ENCODE data around the gene DCAF15. TPM values are rescaled to one million over a fixed set of nuclear protein-coding genes. Genes with fewer than 3 reads are reported as not detected.

Gene DCAF15
- total RNA-seq, 1 donor from 2014 or later: 35.0 TPM

DNA sequence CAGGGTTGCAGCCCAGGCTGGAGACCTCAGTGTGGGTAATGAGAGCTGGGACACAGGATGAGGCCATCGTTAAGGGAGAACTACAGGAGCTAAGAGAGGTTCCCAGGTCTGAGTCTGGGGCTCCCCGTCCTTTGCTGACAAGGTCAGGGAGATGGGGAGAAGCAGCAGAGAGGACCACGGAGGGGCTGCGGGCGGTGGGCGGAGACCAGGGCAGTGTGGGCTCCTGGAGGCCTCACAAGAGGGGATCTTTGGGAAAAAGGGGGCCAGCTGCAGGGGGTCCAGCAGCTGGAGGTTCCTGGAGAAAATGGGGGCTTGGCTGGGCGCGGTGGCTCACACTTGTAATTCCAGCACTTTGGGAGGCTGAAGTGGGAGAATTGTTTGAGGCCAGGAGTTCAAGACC, 37.8 kb downstream of the DCAF15 start:
- TF ChIP-seq, protein P1, sequence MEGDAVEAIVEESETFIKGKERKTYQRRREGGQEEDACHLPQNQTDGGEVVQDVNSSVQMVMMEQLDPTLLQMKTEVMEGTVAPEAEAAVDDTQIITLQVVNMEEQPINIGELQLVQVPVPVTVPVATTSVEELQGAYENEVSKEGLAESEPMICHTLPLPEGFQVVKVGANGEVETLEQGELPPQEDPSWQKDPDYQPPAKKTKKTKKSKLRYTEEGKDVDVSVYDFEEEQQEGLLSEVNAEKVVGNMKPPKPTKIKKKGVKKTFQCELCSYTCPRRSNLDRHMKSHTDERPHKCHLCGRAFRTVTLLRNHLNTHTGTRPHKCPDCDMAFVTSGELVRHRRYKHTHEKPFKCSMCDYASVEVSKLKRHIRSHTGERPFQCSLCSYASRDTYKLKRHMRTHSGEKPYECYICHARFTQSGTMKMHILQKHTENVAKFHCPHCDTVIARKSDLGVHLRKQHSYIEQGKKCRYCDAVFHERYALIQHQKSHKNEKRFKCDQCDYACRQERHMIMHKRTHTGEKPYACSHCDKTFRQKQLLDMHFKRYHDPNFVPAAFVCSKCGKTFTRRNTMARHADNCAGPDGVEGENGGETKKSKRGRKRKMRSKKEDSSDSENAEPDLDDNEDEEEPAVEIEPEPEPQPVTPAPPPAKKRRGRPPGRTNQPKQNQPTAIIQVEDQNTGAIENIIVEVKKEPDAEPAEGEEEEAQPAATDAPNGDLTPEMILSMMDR (IDR thresholded peaks at IDR 0.05): no peak
- Histone ChIP-seq H3K9me3 (no peaks in the 10 kb centered on the region), H3K4me1 (peaks cover 8 to 12% of the 10 kb centered on the region in 2 donors), H3K27me3 (no peaks in the 10 kb centered on the region), H3K4me3 (no peak overlapping the region), H3K36me3 (peaks cover 0 to 12% of the 10 kb centered on the region in 2 donors), H3K27ac (no peak overlapping the region)
- DNase-seq (ENCODE audit: low spot score in 2 of 2): no peak
- intact Hi-C loops (cut with DNase I): no loop called here

DNA sequence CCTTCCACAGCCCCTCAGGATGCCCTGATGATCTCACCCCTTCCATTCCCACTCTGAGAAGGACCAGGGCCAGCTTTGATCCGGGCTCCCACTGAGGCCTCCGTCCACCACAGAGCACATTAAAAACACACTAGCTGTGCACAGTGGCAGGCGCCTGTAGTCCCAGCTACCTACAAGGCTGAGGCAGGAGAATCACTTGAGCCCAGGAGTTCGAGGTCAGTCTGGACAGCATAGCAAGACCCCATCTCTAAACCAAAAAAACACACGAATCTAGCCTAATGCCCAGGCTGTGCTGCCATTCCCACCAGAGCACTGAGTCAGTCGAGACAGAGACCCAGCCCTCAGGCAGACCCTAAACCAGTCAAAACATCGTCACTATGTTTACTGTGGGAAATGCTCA, 39.7 kb downstream of the DCAF15 start:
- no peak overlapping the region for H3K27ac ChIP-seq
- H3K4me1 ChIP-seq: peaks cover 2 to 6% of the 10 kb centered on the region in 2 donors
- no peak overlapping the region for H3K4me3 ChIP-seq
- H3K9me3 ChIP-seq: no peaks in the 10 kb centered on the region
- TF ChIP-seq, protein P1 (IDR thresholded peaks at IDR 0.05): no peak
- DNase-seq (ENCODE audit: low spot score in 2 of 2): no peak
- H3K27me3 ChIP-seq: no peaks in the 10 kb centered on the region
- intact Hi-C loops (cut with DNase I): no loop called here
- peaks cover 0 to 12% of the 10 kb centered on the region in 2 donors for H3K36me3 ChIP-seq

DNA sequence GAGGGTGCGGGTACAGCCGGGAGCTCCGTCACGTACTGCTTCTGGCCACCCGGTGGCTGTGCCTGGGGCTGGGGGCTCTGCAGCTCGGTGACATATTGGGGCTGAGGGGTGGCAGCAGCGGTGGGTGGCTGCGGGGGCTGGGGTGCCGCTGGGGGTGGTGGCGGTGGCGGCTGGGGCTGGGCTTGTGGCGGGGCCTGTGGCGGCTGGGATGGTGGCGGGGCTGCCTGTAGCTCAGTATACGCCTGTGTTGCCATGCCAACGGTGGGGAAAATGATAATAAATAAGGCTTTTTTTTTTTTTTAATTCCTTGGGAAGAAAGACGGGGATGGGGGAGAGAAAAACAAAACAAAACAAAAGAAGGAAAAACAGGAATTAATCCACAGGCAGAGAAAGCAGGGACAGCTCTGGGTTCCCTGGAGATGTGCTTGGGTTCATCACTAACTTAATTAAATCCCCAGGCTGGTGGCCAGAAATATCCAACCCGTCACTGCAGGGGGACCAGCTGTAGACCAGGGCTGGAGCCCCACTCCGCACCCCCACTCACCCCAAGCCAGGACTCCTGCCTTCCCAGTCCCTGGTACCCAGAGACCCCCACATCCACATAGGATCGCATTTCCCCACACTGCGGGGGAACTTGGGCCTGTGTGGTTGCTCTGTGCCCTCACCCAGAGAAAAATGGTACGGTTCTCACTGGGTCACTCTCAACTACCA, 41.4 kb downstream of the DCAF15 start:
- intact Hi-C loops (cut with DNase I): no loop called here
- H3K9me3 ChIP-seq: no peaks in the 10 kb centered on the region
- H3K27ac ChIP-seq: no peak overlapping the region
- DNase-seq (ENCODE audit: low spot score in 2 of 2): no peak
- H3K27me3 ChIP-seq: no peaks in the 10 kb centered on the region
- H3K4me1 ChIP-seq: no peaks in the 10 kb centered on the region
- TF ChIP-seq, protein P1 (IDR thresholded peaks at IDR 0.05): no peak
- no peak overlapping the region for H3K4me3 ChIP-seq
- H3K36me3 ChIP-seq: peaks cover 0 to 15% of the 10 kb centered on the region in 2 donors

DNA sequence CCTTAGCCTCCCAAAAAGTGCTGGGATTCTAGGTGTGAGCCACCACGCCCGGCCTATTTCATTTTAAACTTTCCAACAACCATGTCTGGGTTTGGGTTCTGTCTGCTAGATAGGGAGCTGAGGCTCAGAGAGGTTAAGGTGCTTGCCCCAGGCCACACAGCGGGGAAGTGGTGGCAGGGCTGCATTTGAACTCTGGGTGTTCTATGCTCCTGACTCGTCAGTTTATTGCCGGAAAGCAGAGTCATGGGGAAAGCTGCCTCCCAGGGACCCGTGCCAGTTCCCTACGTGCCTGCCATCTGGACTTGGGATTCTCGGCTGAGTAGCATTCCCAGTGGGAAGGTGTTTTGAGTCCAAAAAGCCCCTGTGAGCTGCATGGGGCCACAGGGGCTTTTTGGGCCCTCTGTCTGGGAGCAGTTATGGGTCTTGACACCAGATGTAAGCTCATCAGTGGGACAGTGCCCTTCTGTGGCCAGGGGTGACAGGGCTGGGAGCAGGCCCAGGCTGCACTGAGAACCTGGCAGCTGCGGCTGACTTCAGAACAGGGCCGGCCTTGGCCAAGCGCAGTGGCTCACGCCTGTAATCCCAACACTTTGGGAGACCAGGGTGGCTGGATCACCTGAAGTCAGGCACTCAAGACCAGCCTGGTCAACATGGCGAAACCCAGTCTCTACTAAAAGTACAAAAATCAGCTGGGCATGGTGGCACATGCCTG, 42.9 kb downstream of the DCAF15 start:
- intact Hi-C loops (cut with DNase I): no loop called here
- DNase-seq (ENCODE audit: low spot score in 2 of 2): no peak
- no peak overlapping the region for H3K4me3 ChIP-seq
- no peaks in the 10 kb centered on the region for H3K27me3 ChIP-seq
- no peaks in the 10 kb centered on the region for H3K4me1 ChIP-seq
- H3K36me3 ChIP-seq: peaks cover 0 to 15% of the 10 kb centered on the region in 2 donors
- H3K9me3 ChIP-seq: no peaks in the 10 kb centered on the region
- TF ChIP-seq, protein P1 (IDR thresholded peaks at IDR 0.05): no peak
- H3K27ac ChIP-seq: no peak overlapping the region

DNA sequence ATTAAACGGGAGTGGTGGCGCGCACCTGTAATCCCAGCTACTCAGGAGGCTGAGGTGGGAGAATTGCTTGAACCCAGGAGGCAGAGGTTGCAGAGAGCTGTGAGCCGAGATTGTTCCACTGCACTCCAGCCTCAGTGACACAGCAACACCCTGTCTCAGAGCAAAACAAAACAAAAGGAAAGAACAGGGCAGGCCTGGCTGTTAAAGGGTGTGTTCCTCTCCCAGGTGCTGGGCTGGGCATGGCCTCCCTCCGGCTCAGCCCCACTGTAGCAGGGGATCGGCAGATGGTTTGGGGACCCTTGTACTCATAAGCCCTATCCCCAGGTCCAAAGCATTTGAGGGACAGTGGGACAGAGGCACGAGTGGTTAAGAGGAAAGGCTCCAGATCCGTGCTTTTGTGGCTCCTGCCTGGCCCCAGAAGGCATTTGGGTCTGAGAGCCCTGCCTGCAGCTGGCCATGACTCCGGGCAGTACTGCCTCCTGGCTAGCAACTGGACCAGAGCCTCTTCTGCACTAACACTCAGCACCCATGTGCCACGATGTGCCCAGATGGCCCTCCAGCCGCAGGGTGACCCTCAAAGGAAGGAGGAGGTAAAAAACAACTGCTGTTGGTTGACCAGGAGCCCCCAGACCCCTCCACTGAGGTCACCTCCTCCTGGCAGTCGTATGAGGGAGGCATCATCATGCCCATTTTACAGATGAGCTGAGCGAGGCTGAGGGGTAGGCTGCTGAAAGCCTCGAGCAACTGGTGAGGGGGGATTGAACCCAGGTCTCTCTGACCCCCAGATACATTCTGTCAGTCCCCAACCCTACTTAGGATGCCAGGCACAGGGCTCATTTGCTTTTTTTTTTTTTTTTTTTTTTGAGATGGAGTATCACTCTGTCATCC, 43.8 kb downstream of the DCAF15 start:
- no peaks in the 10 kb centered on the region for H3K4me1 ChIP-seq
- no peak for DNase-seq (ENCODE audit: low spot score in 2 of 2)

More for the DNA sequence above, 43.8 kb downstream of the DCAF15 start:
- H3K9me3 ChIP-seq: no peaks in the 10 kb centered on the region
- H3K27ac ChIP-seq: no peak overlapping the region
- intact Hi-C loops (cut with DNase I): no loop called here
- TF ChIP-seq, protein P1 (IDR thresholded peaks at IDR 0.05): no peak
- peaks cover 0 to 15% of the 10 kb centered on the region in 2 donors for H3K36me3 ChIP-seq
- no peak overlapping the region for H3K4me3 ChIP-seq
- no peaks in the 10 kb centered on the region for H3K27me3 ChIP-seq
